Measurements from ENCODE around the gene ATG5. TPM values are rescaled to one million over a fixed set of nuclear protein-coding genes. Genes with fewer than 3 reads are reported as not detected.

The ATG5 gene
- total RNA-seq, 2 donors from 2014 or later = 29.5 to 31.4 TPM

- Mint-ChIP-seq H3K4me3 (no peak overlapping the region), H3K36me3 (ENCODE audit: low read depth) (peaks cover 12% of the 10 kb centered on the region), H3K9me3 (no peaks in the 10 kb centered on the region), H3K27ac (no peak overlapping the region), H3K27me3 (ENCODE audit: insufficient read depth) (no peaks in the 10 kb centered on the region), H3K4me1 (peaks cover 27% of the 10 kb centered on the region)
- no peak overlapping the region for H3K27ac ChIP-seq (ENCODE audit: low read depth, low read length)
- DNase-seq = no peak
- no peak overlapping the region for H3K9ac ChIP-seq (ENCODE audit: extremely low read depth, low read length, poor library complexity, severe bottlenecking)
- TF ChIP-seq CTCF (conservative IDR thresholded peaks at IDR 0.05) = no peak
- no peaks in the 10 kb centered on the region for H3K27me3 ChIP-seq (ENCODE audit: control insufficient read depth, insufficient read depth, low read length, poor library complexity, severe bottlenecking)
- H3K4me3 ChIP-seq (ENCODE audit: low read length) = no peak overlapping the region
- H3K36me3 ChIP-seq (ENCODE audit: control insufficient read depth, insufficient read depth, low read length) = peaks cover 38% of the 10 kb centered on the region
- no peaks in the 10 kb centered on the region for H3K9me3 ChIP-seq (ENCODE audit: control insufficient read depth, low read length)
- WGBS, 2 experiments (ENCODE audit: insufficient coverage in 1 of 2, insufficient read length in 1 of 2) = 83 to 89% methylated on average over 1 to 2 of the region's 2 CpGs
- peaks cover 4% of the 10 kb centered on the region for H3K4me1 ChIP-seq (ENCODE audit: control insufficient read depth, insufficient read depth, low read length)
Measured at GRCh38 chr6:106308985-106309384, 16.6 kb downstream of the ATG5 start.

GRCh38 chr6:106305740-106306139 lies 19.8 kb downstream of the ATG5 start:
- Mint-ChIP-seq H3K4me1 (peaks cover 3% of the 10 kb centered on the region), H3K9me3 (no peaks in the 10 kb centered on the region), H3K27me3 (ENCODE audit: insufficient read depth) (no peaks in the 10 kb centered on the region), H3K27ac (no peak overlapping the region), H3K36me3 (ENCODE audit: low read depth) (peaks cover 5% of the 10 kb centered on the region), H3K4me3 (no peak overlapping the region)
- no peak overlapping the region for H3K9ac ChIP-seq (ENCODE audit: extremely low read depth, low read length, poor library complexity, severe bottlenecking)
- H3K9me3 ChIP-seq (ENCODE audit: control insufficient read depth, low read length) = no peaks in the 10 kb centered on the region
- H3K36me3 ChIP-seq (ENCODE audit: control insufficient read depth, insufficient read depth, low read length) = peaks cover 29% of the 10 kb centered on the region
- WGBS, 2 experiments (ENCODE audit: insufficient coverage in 1 of 2, insufficient read length in 1 of 2) = 94 to 100% methylated on average over 1 to 2 of the region's 2 CpGs
- H3K4me3 ChIP-seq (ENCODE audit: low read length) = no peak overlapping the region
- no peak for DNase-seq
- no peaks in the 10 kb centered on the region for H3K4me1 ChIP-seq (ENCODE audit: control insufficient read depth, insufficient read depth, low read length)
- TF ChIP-seq CTCF (conservative IDR thresholded peaks at IDR 0.05) = no peak
- H3K27ac ChIP-seq (ENCODE audit: low read depth, low read length) = no peak overlapping the region
- H3K27me3 ChIP-seq (ENCODE audit: control insufficient read depth, insufficient read depth, low read length, poor library complexity, severe bottlenecking) = no peaks in the 10 kb centered on the region

GRCh38 chr6:106300944-106301343 lies 24.6 kb downstream of the ATG5 start:
- H3K4me3 Mint-ChIP-seq = no peak overlapping the region
- no peak for DNase-seq
- H3K36me3 Mint-ChIP-seq (ENCODE audit: low read depth) = peaks cover 2% of the 10 kb centered on the region
- Histone ChIP-seq H3K36me3 (ENCODE audit: control insufficient read depth, insufficient read depth, low read length) (peaks cover 6% of the 10 kb centered on the region), H3K9ac (ENCODE audit: extremely low read depth, low read length, poor library complexity, severe bottlenecking) (no peak overlapping the region), H3K27me3 (ENCODE audit: control insufficient read depth, insufficient read depth, low read length, poor library complexity, severe bottlenecking) (no peaks in the 10 kb centered on the region), H3K27ac (ENCODE audit: low read depth, low read length) (no peak overlapping the region), H3K4me3 (ENCODE audit: low read length) (no peak overlapping the region), H3K9me3 (ENCODE audit: control insufficient read depth, low read length) (no peaks in the 10 kb centered on the region), H3K4me1 (ENCODE audit: control insufficient read depth, insufficient read depth, low read length) (no peaks in the 10 kb centered on the region)
- WGBS, 2 experiments (ENCODE audit: insufficient coverage in 1 of 2, insufficient read length in 1 of 2) = 71% methylated on average over 1 of the region's 3 CpGs; no CpG with 5 or more reads in 1 of the 2 experiments
- no peaks in the 10 kb centered on the region for H3K4me1 Mint-ChIP-seq
- H3K27me3 Mint-ChIP-seq (ENCODE audit: insufficient read depth) = no peaks in the 10 kb centered on the region
- H3K27ac Mint-ChIP-seq = no peak overlapping the region
- peak; percentile 79 for TF ChIP-seq CTCF (conservative IDR thresholded peaks at IDR 0.05)
- H3K9me3 Mint-ChIP-seq = no peaks in the 10 kb centered on the region
